Middle frontal gyrus (tissue), 1 donor: ENCODE measurements around the gene CHERP.

Source experiments
- DNase-seq: peaks from one replicate; pipeline ENCODE4 v3.0.0-alpha.2; 2015; ENCODE audit warnings: low spot score; ENCODE audit errors: extremely low spot score

CHERP gene, protein sequence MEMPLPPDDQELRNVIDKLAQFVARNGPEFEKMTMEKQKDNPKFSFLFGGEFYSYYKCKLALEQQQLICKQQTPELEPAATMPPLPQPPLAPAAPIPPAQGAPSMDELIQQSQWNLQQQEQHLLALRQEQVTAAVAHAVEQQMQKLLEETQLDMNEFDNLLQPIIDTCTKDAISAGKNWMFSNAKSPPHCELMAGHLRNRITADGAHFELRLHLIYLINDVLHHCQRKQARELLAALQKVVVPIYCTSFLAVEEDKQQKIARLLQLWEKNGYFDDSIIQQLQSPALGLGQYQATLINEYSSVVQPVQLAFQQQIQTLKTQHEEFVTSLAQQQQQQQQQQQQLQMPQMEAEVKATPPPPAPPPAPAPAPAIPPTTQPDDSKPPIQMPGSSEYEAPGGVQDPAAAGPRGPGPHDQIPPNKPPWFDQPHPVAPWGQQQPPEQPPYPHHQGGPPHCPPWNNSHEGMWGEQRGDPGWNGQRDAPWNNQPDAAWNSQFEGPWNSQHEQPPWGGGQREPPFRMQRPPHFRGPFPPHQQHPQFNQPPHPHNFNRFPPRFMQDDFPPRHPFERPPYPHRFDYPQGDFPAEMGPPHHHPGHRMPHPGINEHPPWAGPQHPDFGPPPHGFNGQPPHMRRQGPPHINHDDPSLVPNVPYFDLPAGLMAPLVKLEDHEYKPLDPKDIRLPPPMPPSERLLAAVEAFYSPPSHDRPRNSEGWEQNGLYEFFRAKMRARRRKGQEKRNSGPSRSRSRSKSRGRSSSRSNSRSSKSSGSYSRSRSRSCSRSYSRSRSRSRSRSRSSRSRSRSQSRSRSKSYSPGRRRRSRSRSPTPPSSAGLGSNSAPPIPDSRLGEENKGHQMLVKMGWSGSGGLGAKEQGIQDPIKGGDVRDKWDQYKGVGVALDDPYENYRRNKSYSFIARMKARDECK

DNA sequence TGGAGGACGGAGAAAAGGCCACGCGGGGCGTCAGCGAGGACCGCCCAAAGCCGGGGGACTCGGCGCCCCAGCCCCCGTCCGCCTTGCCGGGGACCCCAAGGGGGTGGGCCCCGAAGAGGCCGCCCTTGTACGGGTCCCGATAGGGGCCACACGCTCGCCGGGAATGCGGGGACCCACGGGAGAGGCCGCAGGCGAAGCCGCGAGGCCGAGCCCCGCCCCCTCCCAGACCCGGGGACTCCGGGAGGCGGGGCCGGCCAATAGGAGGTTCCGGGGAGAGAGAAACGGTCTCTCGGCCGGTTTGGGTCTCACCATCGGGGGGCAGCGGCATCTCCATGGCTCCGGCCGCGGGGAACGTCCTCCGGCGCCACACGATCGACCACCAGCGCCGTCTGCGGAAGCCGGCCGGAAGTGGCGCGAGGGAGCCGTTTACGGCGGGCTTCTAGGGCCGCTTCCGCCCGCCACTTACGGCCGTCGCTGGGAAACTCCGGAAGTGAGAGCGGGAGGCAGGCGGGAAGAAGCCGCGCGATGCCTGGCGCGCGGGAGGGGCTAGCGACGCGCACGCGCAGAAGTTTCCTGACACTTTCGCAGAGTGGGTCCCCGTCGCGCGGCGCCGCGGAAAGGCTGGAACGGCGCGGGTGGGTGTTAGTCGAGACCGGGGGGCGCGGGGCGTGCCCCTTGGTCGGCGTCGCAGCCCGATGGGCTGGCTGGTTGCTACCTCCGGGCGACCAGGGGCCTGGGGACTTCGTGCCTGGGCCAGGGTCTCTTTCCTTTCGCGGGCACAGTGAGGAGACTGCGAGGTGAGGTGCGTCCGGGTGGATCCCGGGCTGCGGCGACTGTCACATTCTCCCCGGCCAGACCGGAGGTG is at the start of gene CHERP:
Gene CHERP, minus strand, starts transcription at position 393 of the 865 bp plus-strand sequence. Its CDS starts 59 bp downstream, at position 334.
- DNase-seq: peak; percentile 98

GRCh38 chr19:16590876-16591802 is 48.9 kb upstream of the CHERP start:
- DNase-seq: no peak

DNA sequence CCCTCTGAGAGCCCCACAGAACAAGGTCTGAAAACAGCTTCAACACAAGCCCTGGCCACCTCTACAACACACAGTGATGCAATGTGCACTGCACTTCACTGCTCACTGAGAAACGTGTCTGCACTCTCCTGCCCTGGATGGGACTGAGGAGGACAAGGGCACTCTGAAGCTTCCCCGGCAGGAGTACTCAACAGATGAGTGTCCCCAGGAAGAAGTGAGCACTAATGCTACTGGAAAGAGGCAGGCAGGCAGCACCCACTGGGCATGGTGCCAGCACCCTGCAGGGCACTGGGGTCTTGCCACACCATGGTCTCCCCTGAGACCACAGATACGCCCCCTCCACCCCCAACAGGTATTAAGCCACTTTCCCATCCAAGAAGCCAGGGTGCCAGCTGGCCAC is 47.7 kb upstream of the CHERP start:
- no peak for DNase-seq

GRCh38 chr19:16588824-16589577 is 46.8 kb upstream of the CHERP start:
- DNase-seq: no peak

DNA sequence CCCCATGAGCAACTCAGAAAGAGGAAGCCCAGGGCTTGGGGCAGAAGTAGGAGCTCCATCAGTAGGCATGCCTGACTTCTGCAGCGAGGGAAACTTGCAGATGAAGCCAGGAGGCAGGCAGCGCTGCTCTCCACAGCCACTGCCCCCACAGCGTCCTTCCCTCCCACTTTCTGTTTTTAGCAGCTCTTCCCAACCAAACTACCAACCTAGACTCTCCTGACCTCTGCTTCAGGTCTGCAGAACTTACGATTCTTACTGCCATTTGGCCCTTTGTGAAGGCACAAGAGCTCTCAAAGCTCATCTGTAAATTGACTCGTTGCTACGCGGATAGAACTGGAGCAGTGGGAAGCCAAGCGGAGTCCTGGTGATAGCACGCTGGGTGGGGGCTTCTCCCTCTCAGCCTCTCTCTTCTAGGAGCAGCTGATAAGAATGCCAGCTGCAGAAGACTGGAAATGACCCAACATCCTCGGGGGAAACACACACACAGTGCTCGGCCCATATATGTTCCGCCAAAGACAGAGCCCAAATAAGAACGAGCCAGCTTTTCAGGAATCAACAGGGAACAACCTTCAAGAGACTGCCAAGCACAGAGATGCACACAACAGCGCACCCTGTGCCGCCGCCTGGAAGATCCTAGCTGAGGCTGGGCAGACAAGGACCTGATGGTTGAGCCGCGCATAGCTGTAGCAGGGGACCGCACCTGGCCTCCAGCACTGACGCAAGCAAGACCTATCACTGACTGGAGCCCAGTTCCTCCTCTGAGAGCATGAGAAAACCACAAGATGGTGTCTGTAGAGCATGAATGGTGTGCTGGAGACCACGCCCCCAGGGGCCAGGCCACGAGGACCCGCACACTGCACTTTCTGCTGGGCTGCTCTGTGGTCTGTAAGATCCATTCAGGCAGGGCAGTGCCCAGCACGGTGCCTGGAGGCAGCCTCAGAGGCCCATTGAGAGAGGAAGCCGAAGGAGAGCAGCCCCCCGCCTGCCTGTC is 45.9 kb upstream of the CHERP start:
- DNase-seq: no peak

DNA sequence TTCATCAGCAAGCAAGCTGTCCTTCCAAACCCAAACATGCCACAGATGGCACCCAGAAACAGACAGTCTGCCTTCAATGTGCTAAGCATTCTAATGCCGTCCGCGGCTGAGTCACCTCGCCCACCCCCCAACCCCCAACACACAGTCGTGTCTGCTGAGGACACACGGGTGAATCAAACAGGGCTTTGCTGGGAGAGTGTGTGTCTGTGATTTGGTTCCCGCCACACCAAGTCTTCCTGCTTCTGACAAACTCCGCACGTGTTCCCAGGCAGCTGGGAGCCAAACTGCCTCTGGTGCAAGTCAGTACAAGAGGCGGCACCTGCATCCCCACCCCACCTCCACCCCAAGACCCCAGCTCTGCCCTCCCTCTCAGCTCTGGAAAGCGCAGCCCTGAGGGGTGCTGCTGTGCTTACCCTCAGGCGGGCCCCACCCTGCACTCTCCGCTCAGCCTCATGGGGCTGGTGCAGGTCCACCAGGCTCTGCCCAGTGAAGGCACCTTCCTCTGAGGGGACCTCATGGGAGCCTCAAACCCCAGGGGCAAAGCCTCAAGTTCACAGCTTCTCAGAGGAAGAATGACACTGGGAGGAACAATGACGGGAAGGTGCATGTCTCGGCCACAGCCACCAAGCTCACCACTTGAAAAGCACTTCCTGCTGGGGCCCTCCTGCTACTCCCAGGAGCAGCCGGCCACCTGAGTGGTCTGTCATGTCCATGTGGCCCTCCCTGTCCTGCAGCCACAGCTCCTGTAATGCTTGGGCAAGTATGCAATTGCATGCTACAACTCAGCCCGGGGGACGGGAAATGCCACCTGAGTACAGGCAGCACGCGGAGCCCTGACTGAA is 45.0 kb upstream of the CHERP start:
- DNase-seq: no peak

DNA sequence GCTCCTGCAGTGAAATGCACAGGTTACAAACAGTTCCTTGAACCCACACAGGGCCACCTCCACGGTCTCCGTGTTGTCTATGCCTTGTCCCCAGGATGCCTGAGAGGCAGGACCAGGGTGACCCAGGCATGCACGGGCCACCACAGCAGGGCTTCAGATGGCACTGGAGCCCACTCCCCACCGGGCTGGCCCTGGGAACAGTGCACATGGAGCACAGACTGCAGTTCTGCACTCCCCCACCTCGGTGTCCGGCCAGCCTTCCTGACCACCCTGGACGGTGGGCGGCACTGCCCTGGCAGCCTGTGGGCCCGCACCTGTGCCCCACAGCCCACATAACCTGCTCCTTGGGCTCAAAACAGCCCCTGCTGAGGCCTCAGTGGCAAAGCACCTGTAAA is 44.2 kb upstream of the CHERP start:
- no peak for DNase-seq

DNA sequence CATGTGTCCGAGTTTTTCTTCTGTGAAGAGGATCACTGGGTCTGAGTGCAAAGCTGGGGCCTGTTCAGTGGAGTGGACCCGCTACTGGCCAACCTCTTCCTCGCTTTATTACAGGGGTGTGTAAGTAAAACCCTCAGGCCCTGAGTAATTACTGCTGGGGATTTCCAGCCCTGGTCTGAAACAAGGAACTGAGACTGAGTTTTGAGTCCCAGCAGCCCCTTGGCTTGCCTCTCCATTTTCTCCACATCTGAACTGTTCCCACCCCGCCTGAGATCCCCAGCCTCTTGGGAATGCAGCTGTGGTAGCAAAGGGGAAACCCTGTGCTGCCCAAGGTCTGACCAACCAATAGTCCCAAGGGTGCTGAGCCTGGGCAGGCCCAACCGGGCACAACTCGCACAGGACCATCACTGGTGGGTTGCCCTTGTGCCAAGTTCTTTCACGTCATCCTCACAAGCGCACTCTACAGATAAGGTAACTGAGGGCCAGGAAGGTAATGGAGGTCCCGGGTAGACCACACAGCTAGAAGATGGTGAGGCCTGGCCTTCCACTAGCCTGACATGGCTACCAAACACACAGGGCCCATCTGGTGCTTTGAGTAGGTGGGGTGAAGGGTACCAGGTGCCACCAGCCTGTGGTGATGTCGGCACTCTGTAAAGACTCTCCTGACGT is 43.7 kb upstream of the CHERP start:
- DNase-seq: no peak

DNA sequence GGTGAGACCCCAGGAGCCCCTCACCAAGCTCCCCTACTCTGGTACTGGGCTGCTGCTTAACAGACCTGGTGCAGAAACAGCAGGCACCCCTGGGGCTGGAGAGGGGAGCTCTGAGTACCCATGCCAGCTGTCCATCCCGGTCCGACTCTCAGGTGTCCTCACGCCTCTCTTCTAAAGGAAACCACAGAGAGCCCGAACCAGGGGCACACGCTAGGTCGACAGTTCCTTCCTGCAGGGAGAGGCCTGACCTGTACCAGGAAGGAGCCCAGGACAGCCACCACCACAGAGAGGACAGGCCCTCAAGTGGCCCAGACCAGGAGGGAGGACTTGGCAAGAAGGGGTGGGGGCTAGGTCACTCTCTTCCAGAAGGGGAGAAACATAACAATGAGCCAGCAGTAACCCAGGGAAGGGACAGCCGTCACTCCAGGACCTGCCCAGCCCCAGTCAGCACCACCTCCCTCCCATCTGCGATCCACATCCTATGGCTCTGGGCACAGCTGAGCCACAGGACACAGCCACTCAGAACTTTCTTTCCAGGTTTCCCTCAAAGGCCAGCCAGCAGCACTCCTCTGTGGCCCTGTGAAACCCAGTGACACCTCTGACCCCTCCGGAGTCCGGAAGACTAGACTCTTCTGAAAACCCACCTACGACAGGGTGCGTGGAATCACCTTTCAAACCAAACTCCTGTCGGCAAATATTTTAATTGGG is 43.0 kb upstream of the CHERP start:
- no peak for DNase-seq

- DNase-seq: no peak
These were observed 42.2 kb upstream of the CHERP start for GRCh38 chr19:16584248-16585093.

DNA sequence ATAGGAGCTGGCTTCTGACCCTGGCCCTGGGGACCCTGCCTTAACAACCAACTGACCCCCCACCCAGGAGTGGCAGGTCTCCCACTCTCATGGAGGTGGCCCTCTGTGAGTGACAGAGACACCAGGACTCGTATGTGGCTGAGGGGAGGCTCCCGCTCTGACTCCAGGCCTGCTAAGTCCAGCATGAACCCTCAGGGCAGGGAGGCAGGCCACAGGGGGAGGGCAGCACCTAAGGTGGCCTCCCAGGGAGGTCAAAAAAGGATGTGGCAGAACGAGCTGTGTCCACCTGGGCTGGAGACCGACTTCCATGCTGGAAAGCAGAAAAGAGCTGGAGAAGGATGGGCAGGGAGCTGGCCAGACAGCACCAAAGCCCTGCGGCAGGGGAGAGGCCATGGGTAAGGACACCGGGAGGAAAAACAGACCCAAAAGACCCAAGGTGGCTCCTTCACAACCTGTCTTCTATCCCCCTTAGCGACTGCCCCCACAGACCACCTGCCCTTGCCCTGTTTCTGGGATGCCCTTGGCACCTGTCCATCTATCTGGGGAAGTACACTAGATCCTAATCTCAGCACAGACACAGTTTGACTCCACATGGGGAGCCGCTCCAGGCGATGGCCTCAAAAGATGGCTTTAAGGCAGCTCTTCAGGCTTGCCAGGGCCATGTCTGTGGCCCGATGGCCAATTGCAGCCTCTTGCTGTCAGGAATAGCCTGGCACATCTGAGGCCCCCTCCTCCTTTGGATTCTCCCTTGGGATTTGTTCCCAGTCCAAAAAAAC is 40.4 kb upstream of the CHERP start:
- DNase-seq: no peak

DNA sequence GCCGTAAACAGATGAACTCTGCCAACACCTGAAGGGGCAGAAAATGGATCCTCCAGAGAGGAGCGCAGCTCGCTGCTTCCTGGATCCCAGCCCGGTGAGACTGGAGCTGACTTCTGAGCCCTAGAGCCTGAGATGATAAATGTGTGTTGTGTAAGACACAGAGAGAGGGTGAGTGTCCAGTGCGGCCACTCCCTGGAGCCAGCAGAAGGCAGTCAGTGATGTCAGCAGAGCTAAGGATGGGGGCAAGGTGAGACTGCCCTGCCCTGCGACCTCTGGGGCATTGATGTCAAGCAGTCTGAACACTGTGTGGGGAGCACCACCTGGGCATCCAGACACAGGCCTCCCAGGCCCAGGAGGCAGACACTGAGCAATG is 39.7 kb upstream of the CHERP start:
- no peak for DNase-seq

GRCh38 chr19:16581145-16581970 is 39.1 kb upstream of the CHERP start:
- DNase-seq: no peak

GRCh38 chr19:16579381-16579780 is 37.1 kb upstream of the CHERP start:
- no peak for DNase-seq
